NCI-H748 (cell line): ENCODE measurements around the gene COL25A1.

ENCODE experiments used
- DNase-seq: peaks from one replicate; lab custom pipeline; 2025; ENCODE audit not compliant: unreplicated experiment; lab: John Stamatoyannopoulos, UW

The COL25A1 gene

GRCh38 chr4:108783665-108784463 lies 518.6 kb downstream of the COL25A1 start:
- DNase-seq, result no peak

GRCh38 chr4:108779958-108780357 lies 522.5 kb downstream of the COL25A1 start:
- DNase-seq, result no peak

GRCh38 chr4:108777388-108777787 lies 525.1 kb downstream of the COL25A1 start:
- no peak for DNase-seq

GRCh38 chr4:108775921-108776320 lies 526.5 kb downstream of the COL25A1 start:
- DNase-seq, result no peak

- no peak for DNase-seq
Observed at GRCh38 chr4:108774809-108775530, 527.5 kb downstream of the COL25A1 start.

GRCh38 chr4:108772402-108772801 lies 530.1 kb downstream of the COL25A1 start:
- DNase-seq, result no peak

GRCh38 chr4:108766058-108766457 lies 536.4 kb downstream of the COL25A1 start:
- no peak for DNase-seq

GRCh38 chr4:108763986-108764385 lies 538.5 kb downstream of the COL25A1 start:
- no peak for DNase-seq

- no peak for DNase-seq
Observed at GRCh38 chr4:108763226-108763593, 539.2 kb downstream of the COL25A1 start.

- peak; percentile 57 for DNase-seq
Observed at GRCh38 chr4:108762559-108763225, 539.8 kb downstream of the COL25A1 start, which contains the start of gene ETNPPL. TSS of gene ETNPPL (minus strand) at chr4:108763053. CDS start at chr4:108762898, 155 bp downstream.
